Left lung (tissue), 10 donors: ENCODE measurements around the gene PARP15. TPM values are rescaled to one million over a fixed set of nuclear protein-coding genes. Genes with fewer than 3 reads are reported as not detected.

Source experiments
- ATAC-seq: fragments of 200-7000 bp; cut with Tn5 transposase; one replicate; pipeline ENCODE4 v1.9.1; 2020; ENCODE audit warnings: moderate library complexity
- DNase-seq, 4 donors: peaks; one replicate each; pipeline ENCODE4 v3.0.0-alpha.2; 2013 to 2020
- H3K27ac ChIP-seq, 2 donors: fragments of 200-600 bp; sonication (generic) in 1 of 2; one replicate each; pipeline versions ENCODE4 v1.5.0 to v1.8.0; 2020 to 2021
- H3K27me3 ChIP-seq, 2 donors: fragments of 200-600 bp; sonication (generic) in 1 of 2; one replicate each; pipeline versions ENCODE4 v1.5.0 to v1.8.0; 2020 to 2021
- H3K36me3 ChIP-seq, 2 donors: fragments of 200-600 bp; sonication (generic) in 1 of 2; one replicate each; pipeline versions ENCODE4 v1.5.0 to v1.8.0; 2020 to 2021
- H3K4me1 ChIP-seq, 2 donors: fragments of 200-600 bp; one replicate each; pipeline ENCODE4 v1.8.0; 2021
- H3K4me3 ChIP-seq, 2 donors: fragments of 200-600 bp; sonication (generic) in 1 of 2; one replicate each; pipeline versions ENCODE4 v1.5.0 to v1.8.0; 2020 to 2021; ENCODE audit warnings: mild to moderate bottlenecking in 1 of 2
- H3K9me3 ChIP-seq, 2 donors: fragments of 200-600 bp; sonication (generic) in 1 of 2; one replicate each; pipeline versions ENCODE4 v1.5.0 to v1.8.0; 2020 to 2021
- CTCF ChIP-seq, 2 donors: fragments of 200-600 bp; sonication (generic) in 1 of 2; IDR thresholded peaks; one replicate each; pipeline versions ENCODE4 v1.5.0 to v1.8.0; 2021; ENCODE audit warnings: antibody characterized with exemption in 2 of 2
- intact Hi-C, 2 donors: fragments of 100-400 bp; cut with DNase I; formaldehyde crosslinking; loops; one replicate each; pipeline versions ENCODE4 v1.11.2 to v1.14.2; 2022
- polyA plus RNA-seq, 6 donors: library from polyadenylated mRNA; unstranded; fragments of 120-200 nt; gene quantifications; one replicate each; pipeline ENCODE4 v1.2.1, GENCODE V29; 2013; ENCODE audit not compliant: insufficient read length in 6 of 6
- total RNA-seq, 2 donors: library from RNA; stranded (reverse); fragmentation: NEBNext Ultra II Directional; extraction: Animal tissue kit (Norgen Biotek cat#: 25700); gene quantifications; one replicate each; pipeline ENCODE4 v1.2.1, GENCODE V29; 2021
- donor health status: DM: no; HTN: yes; CAD: no.
- donor health status: DM: no; HTN: no; CAD: no.

PARP15 gene
- total and polyA plus RNA-seq, 8 donors, result 0.51 to 5.8 (median 0.99) TPM

DNA sequence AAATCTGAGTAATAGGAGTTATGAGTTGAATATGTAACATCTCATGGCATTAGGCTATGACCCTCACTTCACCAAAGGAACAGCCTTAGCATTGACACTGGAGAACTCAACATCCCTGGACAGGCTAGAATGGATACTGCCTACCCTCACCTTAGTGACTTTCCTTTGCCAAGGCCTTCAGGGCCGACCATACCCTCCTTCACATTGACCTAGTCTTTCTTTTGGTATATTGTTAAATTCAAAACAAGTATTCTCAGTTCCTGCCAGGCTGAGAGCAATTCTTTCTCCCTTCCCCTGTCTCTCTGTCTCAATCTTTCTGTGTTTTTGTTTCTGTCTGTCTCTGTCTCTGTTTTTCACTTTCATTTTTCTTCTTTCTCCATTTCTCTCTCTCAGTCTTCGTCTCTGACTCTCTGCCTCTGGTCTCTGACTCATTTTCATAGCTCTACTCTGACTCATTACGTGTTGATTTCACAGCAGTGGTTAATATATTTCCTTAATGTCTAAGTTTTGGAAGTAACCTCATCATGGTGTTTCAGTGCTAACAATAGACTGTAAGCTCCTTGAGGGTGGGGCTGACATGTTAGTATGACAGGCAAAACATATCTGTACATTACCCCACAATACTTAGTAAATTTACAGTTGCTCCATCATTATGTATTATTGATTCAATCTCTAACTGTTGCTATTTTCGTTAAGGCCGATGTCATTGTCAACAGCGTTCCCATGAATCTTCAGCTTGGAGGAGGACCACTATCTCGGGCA lies 32.5 kb downstream of the PARP15 start:
- H3K4me3 ChIP-seq, result no peak overlapping the region
- intact Hi-C loops, result no loop called here
- ATAC-seq (peak; percentile 71), DNase-seq (no peak)
- H3K27me3 ChIP-seq, result no peaks in the 10 kb centered on the region
- TF ChIP-seq CTCF (IDR thresholded peaks at IDR 0.05), result no peak
- peak overlapping the region; percentile 33 to 50 for H3K27ac ChIP-seq
- H3K36me3 ChIP-seq, result no peaks in the 10 kb centered on the region
- H3K9me3 ChIP-seq, result no peaks in the 10 kb centered on the region
- peaks cover 0 to 7% of the 10 kb centered on the region in 2 donors for H3K4me1 ChIP-seq

DNA sequence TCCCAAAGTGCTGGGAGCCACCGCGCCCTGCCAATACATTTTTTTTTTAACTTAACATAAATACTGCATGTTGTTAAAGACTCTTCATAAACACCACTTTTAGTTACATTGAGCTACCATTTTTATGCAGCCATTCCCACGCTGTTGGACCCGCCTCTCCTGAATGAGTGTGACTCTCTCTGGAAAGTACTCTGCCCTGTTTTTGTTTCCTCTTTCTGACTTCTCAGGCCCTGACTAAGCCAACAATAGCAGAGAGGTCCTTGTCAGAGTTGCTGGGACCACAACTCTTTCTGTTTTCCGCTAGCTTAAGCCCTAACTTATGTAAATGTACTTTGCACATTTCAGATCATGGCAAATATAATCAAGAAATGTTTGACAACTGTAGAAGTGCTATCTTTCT lies 35.2 kb downstream of the PARP15 start:
- no peak for TF ChIP-seq CTCF (IDR thresholded peaks at IDR 0.05)
- H3K36me3 ChIP-seq, result no peaks in the 10 kb centered on the region
- H3K27me3 ChIP-seq, result no peaks in the 10 kb centered on the region
- H3K4me1 ChIP-seq, result peaks cover 0 to 7% of the 10 kb centered on the region in 2 donors
- ATAC-seq (no peak), DNase-seq (no peak)
- H3K4me3 ChIP-seq, result no peak overlapping the region
- H3K9me3 ChIP-seq, result no peaks in the 10 kb centered on the region
- intact Hi-C loops, result no loop called here
- H3K27ac ChIP-seq, result no peak overlapping the region

- Histone ChIP-seq H3K9me3 (no peaks in the 10 kb centered on the region), H3K27me3 (no peaks in the 10 kb centered on the region), H3K4me3 (no peak overlapping the region), H3K27ac (no peak overlapping the region), H3K4me1 (no peaks in the 10 kb centered on the region), H3K36me3 (no peaks in the 10 kb centered on the region)
- no peak for ATAC-seq
- intact Hi-C loops, result no loop called here
- no peak for DNase-seq
- TF ChIP-seq CTCF (IDR thresholded peaks at IDR 0.05), result no peak
Observed at GRCh38 chr3:122615303-122615702, 37.9 kb downstream of the PARP15 start.

- H3K4me3 ChIP-seq, result no peak overlapping the region
- DNase-seq, result no peak
- no peak for ATAC-seq
- no peaks in the 10 kb centered on the region for H3K27me3 ChIP-seq
- intact Hi-C loops, result no loop called here
- no peaks in the 10 kb centered on the region for H3K36me3 ChIP-seq
- no peak for TF ChIP-seq CTCF (IDR thresholded peaks at IDR 0.05)
- no peaks in the 10 kb centered on the region for H3K9me3 ChIP-seq
- H3K27ac ChIP-seq, result no peak overlapping the region
- H3K4me1 ChIP-seq, result no peaks in the 10 kb centered on the region
Observed at GRCh38 chr3:122618614-122619013, 41.2 kb downstream of the PARP15 start.

DNA sequence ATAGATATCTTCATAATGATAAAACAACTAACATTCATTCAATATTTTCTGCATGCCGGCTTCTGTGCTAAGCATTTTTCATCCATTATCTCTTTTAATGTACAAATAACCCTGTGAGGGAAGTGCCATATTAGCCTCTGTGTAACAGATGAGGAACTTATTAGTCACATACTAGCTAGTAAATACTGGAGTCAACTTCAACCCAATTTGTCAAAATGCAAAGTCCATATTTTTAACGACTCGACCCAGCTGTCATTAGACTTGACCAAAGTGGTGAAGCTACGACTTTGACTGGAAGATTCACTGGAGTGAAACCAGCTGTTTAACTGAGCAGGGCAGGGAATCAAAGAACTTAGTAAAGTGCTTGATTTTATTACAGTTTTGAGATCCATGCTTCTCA lies 41.6 kb downstream of the PARP15 start:
- intact Hi-C loops, result no loop called here
- Histone ChIP-seq H3K27me3 (no peaks in the 10 kb centered on the region), H3K4me3 (no peak overlapping the region), H3K9me3 (no peaks in the 10 kb centered on the region), H3K36me3 (no peaks in the 10 kb centered on the region), H3K27ac (no peak overlapping the region), H3K4me1 (no peaks in the 10 kb centered on the region)
- DNase-seq, result no peak
- ATAC-seq, result no peak
- TF ChIP-seq CTCF (IDR thresholded peaks at IDR 0.05), result no peak
